Measurements from ENCODE around the gene TTC24.

DNA sequence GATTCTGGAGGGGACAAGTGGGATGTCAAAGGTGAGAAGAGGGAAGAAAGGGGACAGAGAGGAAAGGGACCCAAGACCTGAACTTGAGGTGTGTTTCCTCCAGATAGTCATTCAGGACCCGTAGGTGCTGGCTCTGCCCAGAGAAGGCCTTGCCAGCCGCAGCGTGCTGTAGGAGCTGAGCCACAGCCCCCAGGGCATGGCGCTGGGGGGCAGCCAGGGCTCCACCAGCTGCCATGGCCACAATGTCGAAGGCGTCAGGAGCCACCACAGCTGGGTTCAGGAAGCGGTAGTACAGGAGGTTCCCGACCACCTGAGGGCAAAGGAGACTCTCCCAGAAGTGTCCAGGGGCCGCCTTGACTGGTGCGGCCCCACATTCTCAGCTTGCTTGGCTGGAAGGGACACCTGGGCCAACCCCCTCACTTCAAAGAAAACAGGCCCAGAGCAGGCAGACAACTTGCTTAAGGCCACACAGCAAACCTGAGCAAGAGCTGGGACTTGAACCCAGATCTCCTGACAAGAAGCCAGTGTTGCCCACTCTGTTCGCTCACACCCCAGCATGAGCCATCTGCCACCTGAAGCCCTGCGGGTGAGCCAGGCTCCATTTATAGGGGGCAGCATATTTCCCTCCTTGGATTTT lies 45.0 kb upstream of the TTC24 start:
- TF ChIP-seq, protein P1, sequence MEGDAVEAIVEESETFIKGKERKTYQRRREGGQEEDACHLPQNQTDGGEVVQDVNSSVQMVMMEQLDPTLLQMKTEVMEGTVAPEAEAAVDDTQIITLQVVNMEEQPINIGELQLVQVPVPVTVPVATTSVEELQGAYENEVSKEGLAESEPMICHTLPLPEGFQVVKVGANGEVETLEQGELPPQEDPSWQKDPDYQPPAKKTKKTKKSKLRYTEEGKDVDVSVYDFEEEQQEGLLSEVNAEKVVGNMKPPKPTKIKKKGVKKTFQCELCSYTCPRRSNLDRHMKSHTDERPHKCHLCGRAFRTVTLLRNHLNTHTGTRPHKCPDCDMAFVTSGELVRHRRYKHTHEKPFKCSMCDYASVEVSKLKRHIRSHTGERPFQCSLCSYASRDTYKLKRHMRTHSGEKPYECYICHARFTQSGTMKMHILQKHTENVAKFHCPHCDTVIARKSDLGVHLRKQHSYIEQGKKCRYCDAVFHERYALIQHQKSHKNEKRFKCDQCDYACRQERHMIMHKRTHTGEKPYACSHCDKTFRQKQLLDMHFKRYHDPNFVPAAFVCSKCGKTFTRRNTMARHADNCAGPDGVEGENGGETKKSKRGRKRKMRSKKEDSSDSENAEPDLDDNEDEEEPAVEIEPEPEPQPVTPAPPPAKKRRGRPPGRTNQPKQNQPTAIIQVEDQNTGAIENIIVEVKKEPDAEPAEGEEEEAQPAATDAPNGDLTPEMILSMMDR (IDR thresholded peaks at IDR 0.05) = no peak
- no peak for TF ChIP-seq NFIC (IDR thresholded peaks at IDR 0.05; ENCODE audit: borderline replicate concordance)
- no peak for TF ChIP-seq RAD21 (IDR thresholded peaks at IDR 0.05; ENCODE audit: low read length)
- no peak for TF ChIP-seq RFX5 (IDR thresholded peaks at IDR 0.05; ENCODE audit: low read length)
- TF ChIP-seq EZH2phosphoT487 (IDR thresholded peaks at IDR 0.05; ENCODE audit: borderline replicate concordance, low read depth) = no peak
- TF ChIP-seq, protein P2, sequence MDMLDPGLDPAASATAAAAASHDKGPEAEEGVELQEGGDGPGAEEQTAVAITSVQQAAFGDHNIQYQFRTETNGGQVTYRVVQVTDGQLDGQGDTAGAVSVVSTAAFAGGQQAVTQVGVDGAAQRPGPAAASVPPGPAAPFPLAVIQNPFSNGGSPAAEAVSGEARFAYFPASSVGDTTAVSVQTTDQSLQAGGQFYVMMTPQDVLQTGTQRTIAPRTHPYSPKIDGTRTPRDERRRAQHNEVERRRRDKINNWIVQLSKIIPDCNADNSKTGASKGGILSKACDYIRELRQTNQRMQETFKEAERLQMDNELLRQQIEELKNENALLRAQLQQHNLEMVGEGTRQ (IDR thresholded peaks at IDR 0.05; ENCODE audit: borderline replicate concordance, low read depth, low read length) = no peak
- no peak for TF ChIP-seq EP300 (IDR thresholded peaks at IDR 0.05; ENCODE audit: borderline replicate concordance in 1 of 2, low read depth in 1 of 2, low read length in 1 of 2)
- TF ChIP-seq, protein P3, sequence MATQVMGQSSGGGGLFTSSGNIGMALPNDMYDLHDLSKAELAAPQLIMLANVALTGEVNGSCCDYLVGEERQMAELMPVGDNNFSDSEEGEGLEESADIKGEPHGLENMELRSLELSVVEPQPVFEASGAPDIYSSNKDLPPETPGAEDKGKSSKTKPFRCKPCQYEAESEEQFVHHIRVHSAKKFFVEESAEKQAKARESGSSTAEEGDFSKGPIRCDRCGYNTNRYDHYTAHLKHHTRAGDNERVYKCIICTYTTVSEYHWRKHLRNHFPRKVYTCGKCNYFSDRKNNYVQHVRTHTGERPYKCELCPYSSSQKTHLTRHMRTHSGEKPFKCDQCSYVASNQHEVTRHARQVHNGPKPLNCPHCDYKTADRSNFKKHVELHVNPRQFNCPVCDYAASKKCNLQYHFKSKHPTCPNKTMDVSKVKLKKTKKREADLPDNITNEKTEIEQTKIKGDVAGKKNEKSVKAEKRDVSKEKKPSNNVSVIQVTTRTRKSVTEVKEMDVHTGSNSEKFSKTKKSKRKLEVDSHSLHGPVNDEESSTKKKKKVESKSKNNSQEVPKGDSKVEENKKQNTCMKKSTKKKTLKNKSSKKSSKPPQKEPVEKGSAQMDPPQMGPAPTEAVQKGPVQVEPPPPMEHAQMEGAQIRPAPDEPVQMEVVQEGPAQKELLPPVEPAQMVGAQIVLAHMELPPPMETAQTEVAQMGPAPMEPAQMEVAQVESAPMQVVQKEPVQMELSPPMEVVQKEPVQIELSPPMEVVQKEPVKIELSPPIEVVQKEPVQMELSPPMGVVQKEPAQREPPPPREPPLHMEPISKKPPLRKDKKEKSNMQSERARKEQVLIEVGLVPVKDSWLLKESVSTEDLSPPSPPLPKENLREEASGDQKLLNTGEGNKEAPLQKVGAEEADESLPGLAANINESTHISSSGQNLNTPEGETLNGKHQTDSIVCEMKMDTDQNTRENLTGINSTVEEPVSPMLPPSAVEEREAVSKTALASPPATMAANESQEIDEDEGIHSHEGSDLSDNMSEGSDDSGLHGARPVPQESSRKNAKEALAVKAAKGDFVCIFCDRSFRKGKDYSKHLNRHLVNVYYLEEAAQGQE (IDR thresholded peaks at IDR 0.05; ENCODE audit: low read depth, low read length) = no peak
- TF ChIP-seq, protein P4, sequence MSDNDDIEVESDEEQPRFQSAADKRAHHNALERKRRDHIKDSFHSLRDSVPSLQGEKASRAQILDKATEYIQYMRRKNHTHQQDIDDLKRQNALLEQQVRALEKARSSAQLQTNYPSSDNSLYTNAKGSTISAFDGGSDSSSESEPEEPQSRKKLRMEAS (IDR thresholded peaks at IDR 0.05; ENCODE audit: low read depth) = no peak
- TF ChIP-seq SIN3A (IDR thresholded peaks at IDR 0.05; ENCODE audit: borderline replicate concordance, low read depth, low read length) = no peak
- no peak for TF ChIP-seq JUND (IDR thresholded peaks at IDR 0.05)
- TF ChIP-seq TEAD4 (IDR thresholded peaks at IDR 0.05; ENCODE audit: borderline replicate concordance, insufficient read depth) = no peak
- no peak for TF ChIP-seq MEF2A (IDR thresholded peaks at IDR 0.05; ENCODE audit: borderline replicate concordance, low read depth)

Data from SK-N-SH (cell line).